GM19452 (cell line): ENCODE results near the gene PRKCA.
"Not testable (repeated sequence)": the region's sequence is repeated elsewhere in the genome, so short reads cannot be mapped to it uniquely, and the experiment has no call there.

ENCODE experiments used
- ATAC-seq: cut with Tn5 transposase; IDR thresholded peaks from one replicate; pipeline ENCODE4 v1.9.1; 2021; ENCODE audit not compliant: unreplicated experiment

The PRKCA gene

GRCh38 chr17:66322764-66323163 is 20.4 kb downstream of the PRKCA start:
- no peak for ATAC-seq

- ATAC-seq, result not testable (repeated sequence)
These were observed 22.1 kb downstream of the PRKCA start for GRCh38 chr17:66324381-66325004.

GRCh38 chr17:66326476-66327047 is 24.1 kb downstream of the PRKCA start:
- ATAC-seq, result no peak

DNA sequence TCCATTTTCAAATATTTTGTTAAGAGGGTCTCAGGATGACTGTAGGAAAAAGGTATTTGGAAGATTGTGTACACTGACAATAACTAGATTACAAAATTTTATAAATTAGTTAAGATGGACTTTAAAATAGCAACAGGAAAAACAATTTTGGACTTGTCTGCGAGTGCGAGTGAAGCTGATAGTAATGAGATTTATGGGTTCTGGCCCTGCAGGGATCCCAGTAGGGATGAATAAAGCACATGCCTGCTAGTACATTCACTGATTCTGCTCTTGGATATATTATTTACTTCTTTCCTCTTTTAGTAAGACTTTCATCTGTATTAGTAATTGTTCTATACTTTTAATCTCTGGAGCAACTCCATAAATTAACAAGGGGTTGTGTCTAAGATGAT is 28.2 kb downstream of the PRKCA start:
- ATAC-seq, result no peak

- no peak for ATAC-seq
These were observed 28.8 kb downstream of the PRKCA start for GRCh38 chr17:66331038-66331816.

GRCh38 chr17:66335797-66336196 is 33.4 kb downstream of the PRKCA start:
- ATAC-seq, result no peak

GRCh38 chr17:66337268-66337667 is 34.9 kb downstream of the PRKCA start:
- no peak for ATAC-seq

DNA sequence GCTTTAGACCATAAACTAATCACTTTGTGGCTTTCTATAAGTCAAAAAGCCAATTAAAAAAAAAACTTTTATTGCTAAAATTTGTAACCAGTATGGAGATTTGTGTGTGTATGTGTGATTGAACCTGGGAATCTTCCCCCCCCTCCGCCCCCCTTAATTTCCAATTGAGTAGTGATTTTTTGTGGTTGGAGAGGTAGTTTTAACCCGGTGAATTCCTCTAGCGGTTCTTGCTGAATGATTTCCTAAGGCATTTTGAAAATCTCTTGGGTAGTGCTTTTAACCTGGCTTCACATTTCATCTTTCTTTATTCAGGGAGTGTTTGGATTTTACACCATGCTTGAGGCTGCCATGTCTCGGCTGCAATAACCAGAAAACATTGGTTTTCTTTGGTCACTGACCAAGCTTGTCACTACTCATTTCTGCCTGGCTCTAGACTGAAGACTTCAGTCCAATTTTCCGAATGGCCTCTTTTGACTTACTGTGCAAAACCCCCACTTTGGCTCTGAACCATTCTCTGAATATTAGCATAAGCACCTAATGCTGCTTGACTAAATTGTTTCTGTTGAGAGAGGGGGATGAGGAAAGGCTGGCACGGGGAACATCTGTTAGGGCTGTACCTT is 35.6 kb downstream of the PRKCA start:
- ATAC-seq, result no peak

DNA sequence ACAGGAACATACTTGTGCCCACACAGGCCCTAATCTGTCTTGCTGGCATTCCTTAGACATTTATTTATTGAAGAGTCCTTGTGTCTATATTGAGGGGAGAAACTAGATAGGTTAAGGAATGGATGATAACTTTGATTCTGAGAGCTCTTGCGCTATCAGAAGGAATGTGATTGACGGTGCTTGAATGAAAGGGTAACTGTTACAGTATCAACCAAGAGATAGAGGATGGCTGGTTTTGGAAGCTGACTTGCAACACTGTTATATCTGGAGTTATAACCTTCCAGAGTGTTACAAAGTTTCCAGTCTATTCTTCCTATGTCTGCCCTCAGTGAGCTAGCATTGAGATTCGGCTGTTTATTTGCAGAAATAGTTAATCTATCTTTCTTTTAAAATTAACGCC is 36.5 kb downstream of the PRKCA start:
- ATAC-seq, result no peak

- no peak for ATAC-seq
These were observed 37.1 kb downstream of the PRKCA start for GRCh38 chr17:66339561-66339960.

- no peak for ATAC-seq
These were observed 38.3 kb downstream of the PRKCA start for GRCh38 chr17:66340720-66341119.

GRCh38 chr17:66341462-66341861 is 39.0 kb downstream of the PRKCA start:
- ATAC-seq, result no peak

- not testable (repeated sequence) for ATAC-seq
These were observed 39.9 kb downstream of the PRKCA start for GRCh38 chr17:66342263-66342662.

- ATAC-seq, result no peak
These were observed 41.2 kb downstream of the PRKCA start for GRCh38 chr17:66343531-66344078.

DNA sequence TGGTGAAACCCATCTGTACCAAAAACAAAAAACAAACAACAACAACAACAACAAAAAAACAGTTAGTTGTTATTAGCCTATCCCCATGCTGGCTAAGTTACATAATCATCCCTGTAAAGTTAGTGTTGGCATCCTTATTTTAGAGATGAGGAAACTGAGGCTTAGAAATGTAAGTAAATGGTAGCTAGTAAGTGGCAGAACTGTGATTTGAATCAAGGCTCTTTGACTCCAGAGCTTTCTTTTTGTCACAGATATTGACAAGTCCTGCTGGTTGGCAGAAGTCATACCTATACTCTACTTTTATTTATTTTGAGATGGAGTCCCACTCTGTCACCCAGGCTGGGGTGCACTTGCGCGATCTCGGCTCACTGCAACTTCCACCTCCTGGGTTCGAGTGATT is 42.1 kb downstream of the PRKCA start:
- no peak for ATAC-seq

DNA sequence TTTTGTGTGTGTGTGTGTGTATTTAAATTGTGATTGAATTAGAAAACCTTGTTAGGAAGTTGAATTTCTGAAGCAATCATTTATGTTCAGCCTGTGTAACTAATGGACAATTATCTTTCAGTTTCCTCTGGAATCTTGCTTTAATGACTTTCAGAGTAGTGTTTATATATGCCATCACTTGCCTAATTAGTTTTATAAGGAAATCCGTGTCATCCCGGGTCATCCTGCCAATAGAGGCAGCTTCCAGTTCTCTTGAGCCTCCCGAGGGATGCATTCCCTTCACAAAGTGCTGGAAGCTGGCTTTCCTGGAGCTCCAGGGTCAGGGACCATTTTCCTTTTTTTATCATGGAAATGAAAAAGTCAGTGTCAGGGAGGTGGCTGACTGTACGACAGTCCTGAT is 42.9 kb downstream of the PRKCA start:
- ATAC-seq, result no peak

- not testable (repeated sequence) for ATAC-seq
These were observed 43.7 kb downstream of the PRKCA start for GRCh38 chr17:66345949-66346638.

DNA sequence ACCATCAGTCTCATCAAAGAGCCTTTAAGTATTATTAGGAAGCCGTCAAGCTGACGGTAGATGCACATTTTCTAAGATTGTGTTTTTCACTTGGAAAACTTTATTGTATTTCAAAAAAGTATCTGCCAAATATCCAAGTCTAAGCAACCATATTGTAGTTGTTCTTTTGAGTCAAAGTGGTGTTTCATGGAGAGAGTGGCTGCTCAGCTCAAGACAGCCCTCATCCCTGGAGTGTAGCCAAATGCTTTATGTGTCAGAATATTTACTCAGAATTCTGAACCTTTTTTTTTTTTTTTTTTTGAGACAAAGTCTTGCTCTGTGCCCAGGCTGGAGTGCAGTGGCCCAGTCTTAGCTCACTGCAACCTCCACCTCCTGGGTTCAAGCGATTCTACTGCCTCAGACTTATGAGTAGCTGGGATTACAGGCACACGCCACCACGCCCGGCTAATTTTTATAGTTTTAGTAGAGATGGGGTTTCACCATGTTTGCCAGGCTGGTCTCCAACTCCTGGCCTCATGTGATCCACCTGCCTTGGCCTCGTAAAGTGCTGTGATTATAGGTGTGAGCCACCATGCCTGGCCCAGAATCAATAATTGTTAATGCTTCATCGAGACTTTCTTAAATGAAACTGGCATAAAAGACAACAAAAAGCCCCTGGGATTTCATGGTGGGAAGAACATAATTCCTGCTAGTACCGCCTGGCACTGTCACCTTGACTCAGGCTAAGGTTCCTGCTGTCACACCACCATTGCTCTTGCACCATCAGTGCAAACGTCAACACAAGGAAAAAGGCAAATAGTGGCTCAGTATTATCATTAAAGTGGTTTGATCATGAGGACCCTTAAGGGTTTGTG is 45.5 kb downstream of the PRKCA start:
- ATAC-seq, result no peak

DNA sequence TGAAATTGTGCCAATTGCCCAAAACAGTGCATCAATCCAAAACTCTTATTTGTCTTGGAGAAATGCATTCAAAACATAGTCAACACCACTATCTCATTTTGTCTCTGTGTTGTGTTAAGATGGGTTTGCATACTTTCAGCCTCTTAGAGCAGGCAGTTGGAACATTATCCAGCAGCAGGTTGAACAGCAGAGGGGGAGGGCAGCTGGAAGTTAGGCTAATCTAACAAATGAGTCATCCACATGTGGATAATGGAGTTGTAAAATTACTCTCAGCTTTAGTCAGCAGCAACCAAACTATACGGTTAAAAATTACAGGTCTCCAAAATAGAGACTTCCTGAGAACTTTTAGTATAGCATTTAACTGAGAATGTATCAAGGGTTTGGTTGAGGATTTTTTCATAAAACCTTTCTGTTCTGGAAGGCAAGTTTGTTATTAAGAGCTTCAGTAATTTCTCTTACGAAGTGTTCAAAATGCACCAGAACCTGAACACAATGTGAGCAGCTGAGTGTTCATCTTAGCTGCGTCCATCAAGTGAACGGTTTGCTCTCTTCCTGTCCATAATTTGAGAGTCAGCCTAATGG is 46.3 kb downstream of the PRKCA start:
- ATAC-seq, result no peak
